GM19452 (cell line): ENCODE measurements around the gene PSMA3.

Experiments used
- ATAC-seq: cut with Tn5 transposase; IDR thresholded peaks from one replicate; pipeline ENCODE4 v1.9.1; 2021; ENCODE audit not compliant: unreplicated experiment

PSMA3 gene

GRCh38 chr14:58298477-58299400 is 54.1 kb downstream of the PSMA3 start, which contains the start of gene ARID4A:
ARID4A (plus strand) TSS chr14:58298555; CDS start chr14:58299855, 1,300 bp downstream.
- peak; percentile 3 for ATAC-seq

GRCh38 chr14:58299401-58300330 is 55.0 kb downstream of the PSMA3 start:
- ATAC-seq: no peak

GRCh38 chr14:58301416-58301815 is 56.8 kb downstream of the PSMA3 start:
- no peak for ATAC-seq

- no peak for ATAC-seq
Measured at GRCh38 chr14:58305730-58306129, 61.1 kb downstream of the PSMA3 start.

- ATAC-seq: no peak
Measured at GRCh38 chr14:58307597-58308316, 63.1 kb downstream of the PSMA3 start.

GRCh38 chr14:58309086-58309485 is 64.4 kb downstream of the PSMA3 start:
- no peak for ATAC-seq

- no peak for ATAC-seq
Measured at GRCh38 chr14:58313699-58314098, 69.1 kb downstream of the PSMA3 start.

GRCh38 chr14:58315606-58316005 is 71.0 kb downstream of the PSMA3 start:
- no peak for ATAC-seq
